Measurements from ENCODE around the gene OR9Q2.

The OR9Q2 gene, protein sequence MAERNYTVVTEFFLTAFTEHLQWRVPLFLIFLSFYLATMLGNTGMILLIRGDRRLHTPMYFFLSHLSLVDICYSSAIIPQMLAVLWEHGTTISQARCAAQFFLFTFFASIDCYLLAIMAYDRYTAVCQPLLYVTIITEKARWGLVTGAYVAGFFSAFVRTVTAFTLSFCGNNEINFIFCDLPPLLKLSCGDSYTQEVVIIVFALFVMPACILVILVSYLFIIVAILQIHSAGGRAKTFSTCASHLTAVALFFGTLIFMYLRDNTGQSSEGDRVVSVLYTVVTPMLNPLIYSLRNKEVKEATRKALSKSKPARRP

DNA sequence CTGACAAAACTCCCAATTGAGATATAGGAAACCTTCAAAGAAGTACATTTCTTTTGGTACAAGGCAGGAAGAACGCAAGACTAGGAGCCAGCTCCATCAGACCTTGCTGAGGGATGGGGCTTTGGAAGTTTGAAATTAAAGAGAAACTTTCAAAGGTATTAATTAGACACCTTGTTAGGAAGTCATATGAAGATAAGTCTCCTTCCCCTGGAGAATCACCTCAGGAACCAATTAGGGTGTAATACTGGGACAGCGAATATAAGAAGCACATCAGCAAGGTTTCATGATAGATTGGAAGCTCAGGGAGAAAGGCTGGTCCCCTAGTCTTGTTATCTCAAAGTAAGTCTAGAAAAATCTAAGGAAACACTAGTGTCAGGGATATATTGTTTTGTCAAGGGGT lies at the start of gene OR9Q2:
Gene OR9Q2 (plus strand): TSS at position 301 of the 400 bp plus-strand sequence. CDS start 1,421 bp downstream, outside the sequence.
- Histone ChIP-seq H3K36me3 (ENCODE audit: control insufficient read depth in 2 of 2, insufficient read depth in 1 of 2, low read length in 2 of 2) (no peaks in the 10 kb centered on the region), H3K27ac (ENCODE audit: extremely low read depth, low read depth, low read length) (no peak within 1 kb of the TSS), H3K4me1 (ENCODE audit: control insufficient read depth, insufficient read depth, low read length) (no peaks in the 10 kb centered on the region), H3K9me3 (ENCODE audit: control insufficient read depth, insufficient read depth, low read depth, low read length) (no peaks in the 10 kb centered on the region), H3K4me3 (ENCODE audit: low read depth, low read length) (no peak within 1 kb of the TSS)
- TF ChIP-seq ZNF747 (tag by site-specific recombination; IDR thresholded peaks at IDR 0.05) = no peak
- no peak for TF ChIP-seq ZNF169 (tag by site-specific recombination; IDR thresholded peaks at IDR 0.05)
- TF ChIP-seq, protein P1, sequence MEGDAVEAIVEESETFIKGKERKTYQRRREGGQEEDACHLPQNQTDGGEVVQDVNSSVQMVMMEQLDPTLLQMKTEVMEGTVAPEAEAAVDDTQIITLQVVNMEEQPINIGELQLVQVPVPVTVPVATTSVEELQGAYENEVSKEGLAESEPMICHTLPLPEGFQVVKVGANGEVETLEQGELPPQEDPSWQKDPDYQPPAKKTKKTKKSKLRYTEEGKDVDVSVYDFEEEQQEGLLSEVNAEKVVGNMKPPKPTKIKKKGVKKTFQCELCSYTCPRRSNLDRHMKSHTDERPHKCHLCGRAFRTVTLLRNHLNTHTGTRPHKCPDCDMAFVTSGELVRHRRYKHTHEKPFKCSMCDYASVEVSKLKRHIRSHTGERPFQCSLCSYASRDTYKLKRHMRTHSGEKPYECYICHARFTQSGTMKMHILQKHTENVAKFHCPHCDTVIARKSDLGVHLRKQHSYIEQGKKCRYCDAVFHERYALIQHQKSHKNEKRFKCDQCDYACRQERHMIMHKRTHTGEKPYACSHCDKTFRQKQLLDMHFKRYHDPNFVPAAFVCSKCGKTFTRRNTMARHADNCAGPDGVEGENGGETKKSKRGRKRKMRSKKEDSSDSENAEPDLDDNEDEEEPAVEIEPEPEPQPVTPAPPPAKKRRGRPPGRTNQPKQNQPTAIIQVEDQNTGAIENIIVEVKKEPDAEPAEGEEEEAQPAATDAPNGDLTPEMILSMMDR (tag by site-specific recombination; IDR thresholded peaks at IDR 0.05) = no peak
- no peak for TF ChIP-seq ZNF571 (tag by site-specific recombination; IDR thresholded peaks at IDR 0.05)
- no peak for TF ChIP-seq WT1 (tag by site-specific recombination; IDR thresholded peaks at IDR 0.05)
- TF ChIP-seq ZNF596 (tag by site-specific recombination; IDR thresholded peaks at IDR 0.05) = no peak
- no peak for TF ChIP-seq ZNF311 (tag by site-specific recombination; IDR thresholded peaks at IDR 0.05; ENCODE audit: borderline replicate concordance)
- no peak for TF ChIP-seq GLI4 (tag by site-specific recombination; IDR thresholded peaks at IDR 0.05)
- no peak for TF ChIP-seq ZNF292 (tag by site-specific recombination; IDR thresholded peaks at IDR 0.05; ENCODE audit: borderline replicate concordance, low read depth)
- TF ChIP-seq SETDB1 (IDR thresholded peaks at IDR 0.05; ENCODE audit: insufficient read length, low read length) = no peak
- no peak for TF ChIP-seq ZNF561 (tag by site-specific recombination; IDR thresholded peaks at IDR 0.05; ENCODE audit: borderline replicate concordance)
- TF ChIP-seq SCRT1 (tag by site-specific recombination; IDR thresholded peaks at IDR 0.05; ENCODE audit: borderline replicate concordance) = no peak
- TF ChIP-seq, protein P2, sequence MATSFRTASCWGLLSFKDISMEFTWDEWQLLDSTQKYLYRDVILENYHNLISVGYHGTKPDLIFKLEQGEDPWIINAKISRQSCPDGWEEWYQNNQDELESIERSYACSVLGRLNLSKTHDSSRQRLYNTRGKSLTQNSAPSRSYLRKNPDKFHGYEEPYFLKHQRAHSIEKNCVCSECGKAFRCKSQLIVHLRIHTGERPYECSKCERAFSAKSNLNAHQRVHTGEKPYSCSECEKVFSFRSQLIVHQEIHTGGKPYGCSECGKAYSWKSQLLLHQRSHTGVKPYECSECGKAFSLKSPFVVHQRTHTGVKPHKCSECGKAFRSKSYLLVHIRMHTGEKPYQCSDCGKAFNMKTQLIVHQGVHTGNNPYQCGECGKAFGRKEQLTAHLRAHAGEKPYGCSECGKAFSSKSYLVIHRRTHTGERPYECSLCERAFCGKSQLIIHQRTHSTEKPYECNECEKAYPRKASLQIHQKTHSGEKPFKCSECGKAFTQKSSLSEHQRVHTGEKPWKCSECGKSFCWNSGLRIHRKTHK (tag by site-specific recombination; IDR thresholded peaks at IDR 0.05) = no peak
- TF ChIP-seq, protein P3, sequence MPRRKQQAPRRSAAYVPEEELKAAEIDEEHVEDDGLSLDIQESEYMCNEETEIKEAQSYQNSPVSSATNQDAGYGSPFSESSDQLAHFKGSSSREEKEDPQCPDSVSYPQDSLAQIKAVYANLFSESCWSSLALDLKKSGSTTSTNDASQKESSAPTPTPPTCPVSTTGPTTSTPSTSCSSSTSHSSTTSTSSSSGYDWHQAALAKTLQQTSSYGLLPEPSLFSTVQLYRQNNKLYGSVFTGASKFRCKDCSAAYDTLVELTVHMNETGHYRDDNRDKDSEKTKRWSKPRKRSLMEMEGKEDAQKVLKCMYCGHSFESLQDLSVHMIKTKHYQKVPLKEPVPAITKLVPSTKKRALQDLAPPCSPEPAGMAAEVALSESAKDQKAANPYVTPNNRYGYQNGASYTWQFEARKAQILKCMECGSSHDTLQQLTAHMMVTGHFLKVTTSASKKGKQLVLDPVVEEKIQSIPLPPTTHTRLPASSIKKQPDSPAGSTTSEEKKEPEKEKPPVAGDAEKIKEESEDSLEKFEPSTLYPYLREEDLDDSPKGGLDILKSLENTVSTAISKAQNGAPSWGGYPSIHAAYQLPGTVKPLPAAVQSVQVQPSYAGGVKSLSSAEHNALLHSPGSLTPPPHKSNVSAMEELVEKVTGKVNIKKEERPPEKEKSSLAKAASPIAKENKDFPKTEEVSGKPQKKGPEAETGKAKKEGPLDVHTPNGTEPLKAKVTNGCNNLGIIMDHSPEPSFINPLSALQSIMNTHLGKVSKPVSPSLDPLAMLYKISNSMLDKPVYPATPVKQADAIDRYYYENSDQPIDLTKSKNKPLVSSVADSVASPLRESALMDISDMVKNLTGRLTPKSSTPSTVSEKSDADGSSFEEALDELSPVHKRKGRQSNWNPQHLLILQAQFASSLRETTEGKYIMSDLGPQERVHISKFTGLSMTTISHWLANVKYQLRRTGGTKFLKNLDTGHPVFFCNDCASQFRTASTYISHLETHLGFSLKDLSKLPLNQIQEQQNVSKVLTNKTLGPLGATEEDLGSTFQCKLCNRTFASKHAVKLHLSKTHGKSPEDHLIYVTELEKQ (tag by site-specific recombination; IDR thresholded peaks at IDR 0.05; ENCODE audit: borderline replicate concordance) = no peak
- TF ChIP-seq ZNF664 (tag by site-specific recombination; IDR thresholded peaks at IDR 0.05) = no peak
- ChIA-PET POLR2A (no interaction called here), CTCF (no interaction called here)

DNA sequence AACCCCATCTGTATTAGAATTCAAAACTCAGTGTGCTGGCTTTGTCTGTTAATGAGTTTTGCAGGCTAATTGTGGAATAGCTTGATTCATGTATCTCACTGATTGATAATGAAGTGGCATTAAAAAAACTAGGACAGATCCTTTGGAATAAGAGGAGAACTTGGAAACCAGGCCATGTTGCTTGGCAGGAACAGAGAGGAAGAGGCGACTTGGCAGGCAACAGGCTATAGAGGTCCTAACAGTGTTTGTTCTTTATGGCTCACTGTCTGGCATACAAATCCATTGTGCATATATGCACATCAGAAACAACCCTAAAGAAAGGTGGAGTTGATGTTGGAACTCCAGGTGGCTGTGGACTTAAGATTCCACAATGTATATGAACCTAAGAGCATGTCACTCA lies 46.1 kb upstream of the OR9Q2 start:
- Histone ChIP-seq H3K4me1 (ENCODE audit: control insufficient read depth, insufficient read depth, low read length) (no peaks in the 10 kb centered on the region), H3K27ac (ENCODE audit: extremely low read depth, low read depth, low read length) (no peak overlapping the region), H3K36me3 (ENCODE audit: control insufficient read depth in 2 of 2, insufficient read depth in 1 of 2, low read length in 2 of 2) (no peaks in the 10 kb centered on the region), H3K4me3 (ENCODE audit: low read depth, low read length) (no peak overlapping the region), H3K9me3 (ENCODE audit: control insufficient read depth, insufficient read depth, low read depth, low read length) (no peaks in the 10 kb centered on the region)
- ChIA-PET POLR2A (no interaction called here), CTCF (no interaction called here)
- TF ChIP-seq, protein P4, sequence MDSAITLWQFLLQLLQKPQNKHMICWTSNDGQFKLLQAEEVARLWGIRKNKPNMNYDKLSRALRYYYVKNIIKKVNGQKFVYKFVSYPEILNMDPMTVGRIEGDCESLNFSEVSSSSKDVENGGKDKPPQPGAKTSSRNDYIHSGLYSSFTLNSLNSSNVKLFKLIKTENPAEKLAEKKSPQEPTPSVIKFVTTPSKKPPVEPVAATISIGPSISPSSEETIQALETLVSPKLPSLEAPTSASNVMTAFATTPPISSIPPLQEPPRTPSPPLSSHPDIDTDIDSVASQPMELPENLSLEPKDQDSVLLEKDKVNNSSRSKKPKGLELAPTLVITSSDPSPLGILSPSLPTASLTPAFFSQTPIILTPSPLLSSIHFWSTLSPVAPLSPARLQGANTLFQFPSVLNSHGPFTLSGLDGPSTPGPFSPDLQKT (IDR thresholded peaks at IDR 0.05; ENCODE audit: borderline replicate concordance, low read depth, low read length) = no peak
- TF ChIP-seq TCF7L2 (IDR thresholded peaks at IDR 0.05; ENCODE audit: borderline replicate concordance, low read depth, low read length) = no peak
- TF ChIP-seq ZNF274 (IDR thresholded peaks at IDR 0.05; ENCODE audit: low read length) = no peak
- TF ChIP-seq ZNF274 (tag by site-specific recombination; IDR thresholded peaks at IDR 0.05; ENCODE audit: borderline replicate concordance) = no peak
- TF ChIP-seq KLF1 (tag by site-specific recombination; IDR thresholded peaks at IDR 0.05) = no peak
- TF ChIP-seq ZNF777 (tag by site-specific recombination; IDR thresholded peaks at IDR 0.05; ENCODE audit: borderline replicate concordance) = no peak
- TF ChIP-seq ZNF792 (tag by site-specific recombination; IDR thresholded peaks at IDR 0.05) = no peak
- no peak for TF ChIP-seq ZNF138 (tag by site-specific recombination; IDR thresholded peaks at IDR 0.05; ENCODE audit: borderline replicate concordance)
- no peak for TF ChIP-seq REPIN1 (tag by site-specific recombination; IDR thresholded peaks at IDR 0.05; ENCODE audit: low read depth)
- TF ChIP-seq ZNF157 (tag by site-specific recombination; IDR thresholded peaks at IDR 0.05) = no peak
- TF ChIP-seq ZNF214 (tag by site-specific recombination; IDR thresholded peaks at IDR 0.05; ENCODE audit: borderline replicate concordance) = no peak
- TF ChIP-seq ZNF664 (tag by site-specific recombination; IDR thresholded peaks at IDR 0.05) = no peak
- no peak for TF ChIP-seq HOXD13 (CRISPR knock-in tag; IDR thresholded peaks at IDR 0.05; ENCODE audit: borderline replicate concordance)
- TF ChIP-seq ZNF132 (tag by site-specific recombination; IDR thresholded peaks at IDR 0.05; ENCODE audit: borderline replicate concordance) = no peak
- TF ChIP-seq ZNF10 (tag by site-specific recombination; IDR thresholded peaks at IDR 0.05) = no peak
